ENCODE data around the gene CLCN6.

DNA sequence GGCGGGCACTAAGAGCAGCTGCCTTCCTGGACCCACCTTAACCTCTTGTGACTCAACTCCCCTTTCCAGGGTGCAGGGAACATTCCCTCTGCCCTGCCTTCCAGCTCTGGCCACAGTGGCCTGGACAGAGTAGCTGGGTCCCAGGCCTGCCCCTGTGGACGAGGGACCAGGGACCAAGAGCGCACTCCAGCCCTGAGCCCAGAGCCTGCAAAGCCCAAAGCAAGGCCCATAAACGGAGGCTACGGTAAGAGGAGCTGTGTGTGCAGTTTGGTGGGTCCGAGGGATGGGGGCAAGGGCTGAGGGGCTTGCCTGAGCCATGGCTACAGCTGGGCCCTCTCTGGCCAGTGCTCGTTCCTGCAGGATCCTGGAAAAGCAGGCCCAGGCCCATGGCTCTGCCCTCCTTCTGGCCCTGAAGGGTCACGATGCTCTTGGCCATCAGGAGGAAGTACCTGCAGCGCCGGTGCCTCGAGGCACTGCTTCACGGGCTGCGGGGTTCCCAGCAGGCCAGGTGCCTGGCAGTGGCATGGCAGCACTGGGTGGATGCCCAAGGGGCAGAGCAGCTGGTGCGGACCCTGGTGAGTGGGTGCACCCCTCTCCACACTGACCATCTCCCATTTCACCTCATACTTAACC is 18.1 kb upstream of the CLCN6 start:
- no peak for TF ChIP-seq POLR2A (IDR thresholded peaks at IDR 0.05)
- TF ChIP-seq, protein P1, sequence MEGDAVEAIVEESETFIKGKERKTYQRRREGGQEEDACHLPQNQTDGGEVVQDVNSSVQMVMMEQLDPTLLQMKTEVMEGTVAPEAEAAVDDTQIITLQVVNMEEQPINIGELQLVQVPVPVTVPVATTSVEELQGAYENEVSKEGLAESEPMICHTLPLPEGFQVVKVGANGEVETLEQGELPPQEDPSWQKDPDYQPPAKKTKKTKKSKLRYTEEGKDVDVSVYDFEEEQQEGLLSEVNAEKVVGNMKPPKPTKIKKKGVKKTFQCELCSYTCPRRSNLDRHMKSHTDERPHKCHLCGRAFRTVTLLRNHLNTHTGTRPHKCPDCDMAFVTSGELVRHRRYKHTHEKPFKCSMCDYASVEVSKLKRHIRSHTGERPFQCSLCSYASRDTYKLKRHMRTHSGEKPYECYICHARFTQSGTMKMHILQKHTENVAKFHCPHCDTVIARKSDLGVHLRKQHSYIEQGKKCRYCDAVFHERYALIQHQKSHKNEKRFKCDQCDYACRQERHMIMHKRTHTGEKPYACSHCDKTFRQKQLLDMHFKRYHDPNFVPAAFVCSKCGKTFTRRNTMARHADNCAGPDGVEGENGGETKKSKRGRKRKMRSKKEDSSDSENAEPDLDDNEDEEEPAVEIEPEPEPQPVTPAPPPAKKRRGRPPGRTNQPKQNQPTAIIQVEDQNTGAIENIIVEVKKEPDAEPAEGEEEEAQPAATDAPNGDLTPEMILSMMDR (IDR thresholded peaks at IDR 0.05) = no peak
